ENCODE data around the gene CSF1R.

DNA sequence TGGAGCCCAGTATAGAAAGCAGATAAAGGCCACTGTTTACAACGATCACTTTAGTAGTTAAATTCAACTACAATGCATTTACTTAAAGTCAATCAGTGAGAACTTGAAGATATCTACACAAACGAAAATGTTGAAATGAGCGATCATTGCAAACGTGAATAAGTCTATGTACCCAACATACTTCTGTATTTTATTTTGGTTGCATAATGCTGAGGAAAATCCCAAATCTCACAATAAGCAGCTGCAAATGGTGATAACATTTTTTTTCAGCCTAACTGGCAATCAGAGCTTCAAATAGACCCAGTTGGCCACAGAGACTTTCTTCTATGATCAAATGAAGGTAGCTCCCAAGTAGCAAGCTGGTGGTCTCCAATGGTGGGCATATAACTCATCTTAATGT, 37.2 kb upstream of the CSF1R start:
- TF ChIP-seq, protein P1, sequence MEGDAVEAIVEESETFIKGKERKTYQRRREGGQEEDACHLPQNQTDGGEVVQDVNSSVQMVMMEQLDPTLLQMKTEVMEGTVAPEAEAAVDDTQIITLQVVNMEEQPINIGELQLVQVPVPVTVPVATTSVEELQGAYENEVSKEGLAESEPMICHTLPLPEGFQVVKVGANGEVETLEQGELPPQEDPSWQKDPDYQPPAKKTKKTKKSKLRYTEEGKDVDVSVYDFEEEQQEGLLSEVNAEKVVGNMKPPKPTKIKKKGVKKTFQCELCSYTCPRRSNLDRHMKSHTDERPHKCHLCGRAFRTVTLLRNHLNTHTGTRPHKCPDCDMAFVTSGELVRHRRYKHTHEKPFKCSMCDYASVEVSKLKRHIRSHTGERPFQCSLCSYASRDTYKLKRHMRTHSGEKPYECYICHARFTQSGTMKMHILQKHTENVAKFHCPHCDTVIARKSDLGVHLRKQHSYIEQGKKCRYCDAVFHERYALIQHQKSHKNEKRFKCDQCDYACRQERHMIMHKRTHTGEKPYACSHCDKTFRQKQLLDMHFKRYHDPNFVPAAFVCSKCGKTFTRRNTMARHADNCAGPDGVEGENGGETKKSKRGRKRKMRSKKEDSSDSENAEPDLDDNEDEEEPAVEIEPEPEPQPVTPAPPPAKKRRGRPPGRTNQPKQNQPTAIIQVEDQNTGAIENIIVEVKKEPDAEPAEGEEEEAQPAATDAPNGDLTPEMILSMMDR (IDR thresholded peaks at IDR 0.05; ENCODE audit: low read length), result no peak
- TF ChIP-seq EZH2 (IDR thresholded peaks at IDR 0.05; ENCODE audit: borderline replicate concordance, low read length), result no peak
